OCI-LY7 (cell line): ENCODE data around the gene TUBB1. TPM values are rescaled to one million over a fixed set of nuclear protein-coding genes. Genes with fewer than 3 reads are reported as not detected.
A peak's percentile ranks its signal among the peaks of the same experiment; 100 is the strongest.
"Not testable (repeated sequence)": the region's sequence is repeated elsewhere in the genome, so short reads cannot be mapped to it uniquely, and the experiment has no call there.

Source experiments
- BruUV-seq: library from RNA; stranded (reverse); fragments of 400-500 nt; replicated peaks from 2 replicates; lab custom pipeline; 2021; lab: Mats Ljungman, UMichigan
- CTCF ChIA-PET: fragments of 300-600 bp; sonication (Branson Sonifier 250); formaldehyde crosslinking; loops from one replicate; lab custom pipeline; 2022; ENCODE audit warnings: antibody characterized with exemption; ENCODE audit not compliant: unreplicated experiment; lab: Charles Lee
- POLR2A ChIA-PET: fragments of 300-600 bp; sonication (Branson Sonifier 250); formaldehyde crosslinking; loops from one replicate; lab custom pipeline; 2022; ENCODE audit warnings: antibody characterized with exemption; lab: Charles Lee
- DNase-seq: peaks from one replicate; pipeline ENCODE4 v3.0.0-alpha.2; 2015; ENCODE audit warnings: low spot score
- H2AFZ ChIP-seq: fragments of 200-600 bp; sonication (generic), shearing (Covaris generic); 2 replicates; pipeline ENCODE4 v1.6.1; 2014; ENCODE audit warnings: mild to moderate bottlenecking, antibody characterized with exemption, low read length, moderate library complexity
- H3K27ac ChIP-seq: fragments of 200-600 bp; sonication (generic); 2 replicates; pipeline ENCODE4 v1.5.1; 2014; ENCODE audit warnings: mixed run types, low read depth, mild to moderate bottlenecking, moderate library complexity, low read length, inconsistent platforms; ENCODE audit not compliant: poor library complexity, severe bottlenecking
- H3K36me3 ChIP-seq: fragments of 200-600 bp; sonication (generic); 2 replicates; pipeline ENCODE4 v1.6.1; 2014; ENCODE audit warnings: mild to moderate bottlenecking, antibody characterized with exemption, low read length, moderate library complexity, mixed read lengths; ENCODE audit not compliant: insufficient read depth
- H3K4me1 ChIP-seq: fragments of 200-600 bp; sonication (generic); 2 replicates; pipeline ENCODE4 v1.5.1; 2014; ENCODE audit warnings: mild to moderate bottlenecking, low read length; ENCODE audit not compliant: insufficient read depth, poor library complexity, severe bottlenecking
- H3K4me2 ChIP-seq: fragments of 200-600 bp; sonication (generic); 2 replicates; pipeline ENCODE4 v1.6.1; 2014; ENCODE audit warnings: mild to moderate bottlenecking, low read length
- H3K4me3 ChIP-seq: fragments of 200-600 bp; sonication (generic); 2 replicates; pipeline ENCODE4 v1.5.1; 2014; ENCODE audit warnings: mild to moderate bottlenecking, low read depth, low read length; ENCODE audit not compliant: poor library complexity, severe bottlenecking
- H3K79me2 ChIP-seq: fragments of 200-600 bp; sonication (generic); 2 replicates; pipeline ENCODE4 v1.6.1; 2016; ENCODE audit warnings: low read depth, mild to moderate bottlenecking, low read length, moderate library complexity, mixed read lengths; ENCODE audit not compliant: insufficient read depth
- H3K9me2 ChIP-seq: fragments of 200-600 bp; sonication (generic); 2 replicates; pipeline ENCODE4 v1.6.1; 2016; ENCODE audit warnings: mild to moderate bottlenecking, low read length, mixed read lengths; ENCODE audit not compliant: insufficient read depth
- H3K9me3 ChIP-seq: fragments of 200-600 bp; sonication (generic); 2 replicates; pipeline ENCODE4 v1.6.1; 2014; ENCODE audit warnings: mild to moderate bottlenecking, mixed run types, low read length, mixed read lengths
- H4K20me1 ChIP-seq: fragments of 200-600 bp; sonication (generic); 2 replicates; pipeline ENCODE4 v1.6.1; 2014; ENCODE audit warnings: mild to moderate bottlenecking, antibody characterized with exemption, low read length, moderate library complexity, mixed read lengths; ENCODE audit not compliant: insufficient read depth
- CTCF ChIP-seq: fragments of 200-600 bp; sonication (generic); conservative IDR thresholded peaks from 2 replicates; pipeline ENCODE4 v1.5.1; 2014; ENCODE audit warnings: mild to moderate bottlenecking, antibody characterized with exemption, low read length, moderate library complexity, mixed read lengths
- EZH2phosphoT487 ChIP-seq: fragments of 200-600 bp; sonication (generic); IDR thresholded peaks from 2 replicates; pipeline ENCODE4 v1.6.1; 2018; ENCODE audit warnings: low read depth, borderline replicate concordance, mild to moderate bottlenecking, mixed run types, antibody characterized with exemption, low read length, moderate library complexity, mixed read lengths
- intact Hi-C: fragments of 100-400 bp; cut with micrococcal nuclease; formaldehyde crosslinking; loops from one replicate; pipeline ENCODE4 v1.10.0; 2022; ENCODE audit not compliant: unreplicated experiment
- total RNA-seq, 2 experiments: library from RNA; depleted of rRNA in 1 of 2; stranded (reverse); fragments of >200 nt in 1 of 2; shearing (Covaris generic) in 1 of 2; gene quantifications; 2 replicates each; pipeline ENCODE4 v1.2.3, GENCODE V29; 2014 to 2022

TUBB1 gene
- total RNA-seq, 2 experiments from 2014 or later = 0.11 TPM; not detected in 1

DNA sequence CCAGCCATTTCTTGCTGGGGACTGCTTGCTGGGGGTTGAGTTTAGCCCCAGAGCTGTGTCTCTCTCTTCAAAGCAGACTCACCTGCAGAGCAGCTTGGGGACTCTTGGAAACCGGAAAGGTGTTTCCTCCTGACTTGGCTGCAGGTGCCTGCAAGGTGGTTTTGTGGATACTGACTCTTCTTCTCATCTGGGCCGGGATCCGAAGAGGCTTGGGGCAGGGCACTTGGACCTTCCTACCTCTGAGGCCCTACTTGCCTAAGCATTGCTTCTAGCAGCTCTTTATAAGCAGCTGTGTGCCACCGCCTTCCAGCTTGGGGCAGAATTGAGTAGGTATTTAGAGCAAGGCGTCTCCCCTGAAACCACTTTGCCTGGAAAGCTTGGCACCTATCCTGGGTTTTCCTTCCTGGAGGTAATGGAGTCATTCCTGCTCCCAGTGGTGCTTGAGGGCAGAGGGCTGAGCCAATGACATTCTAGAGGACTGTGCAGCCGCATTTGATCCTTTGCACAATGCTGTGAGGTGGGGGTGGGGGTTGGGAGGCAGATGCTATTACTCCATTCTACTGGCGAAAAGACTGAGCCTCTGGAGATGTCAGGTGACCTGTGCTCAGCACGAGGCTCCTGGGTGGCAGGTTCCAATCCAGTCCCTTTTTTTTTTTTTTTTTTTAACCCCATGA, 8.8 kb upstream of the TUBB1 start:
- Histone ChIP-seq H3K27ac (no peak overlapping the region), H3K9me3 (no peaks in the 10 kb centered on the region), H2AFZ (no peak overlapping the region), H4K20me1 (no peaks in the 10 kb centered on the region), H3K4me3 (no peak overlapping the region), H3K79me2 (peaks cover 9% of the 10 kb centered on the region; the same call in 1 of the 2 replicates), H3K4me2 (peak overlapping the region; percentile 30), H3K36me3 (no peaks in the 10 kb centered on the region), H3K9me2 (no peaks in the 10 kb centered on the region), H3K4me1 (peaks cover 48% of the 10 kb centered on the region)
- intact Hi-C loops = no loop called here
- POLR2A ChIA-PET = interaction anchor here (0.9 to 1.2 kb wide), 2 partner anchors 21 to 22 kb away, joined by 3 to 6 read pairs; partner anchors contain the start of gene ATP5F1E
- no TSS peak for BruUV-seq
- CTCF ChIA-PET = no interaction called here
- peak; percentile 34 for DNase-seq
- TF ChIP-seq CTCF = no peak
- TF ChIP-seq EZH2phosphoT487 = no peak

DNA sequence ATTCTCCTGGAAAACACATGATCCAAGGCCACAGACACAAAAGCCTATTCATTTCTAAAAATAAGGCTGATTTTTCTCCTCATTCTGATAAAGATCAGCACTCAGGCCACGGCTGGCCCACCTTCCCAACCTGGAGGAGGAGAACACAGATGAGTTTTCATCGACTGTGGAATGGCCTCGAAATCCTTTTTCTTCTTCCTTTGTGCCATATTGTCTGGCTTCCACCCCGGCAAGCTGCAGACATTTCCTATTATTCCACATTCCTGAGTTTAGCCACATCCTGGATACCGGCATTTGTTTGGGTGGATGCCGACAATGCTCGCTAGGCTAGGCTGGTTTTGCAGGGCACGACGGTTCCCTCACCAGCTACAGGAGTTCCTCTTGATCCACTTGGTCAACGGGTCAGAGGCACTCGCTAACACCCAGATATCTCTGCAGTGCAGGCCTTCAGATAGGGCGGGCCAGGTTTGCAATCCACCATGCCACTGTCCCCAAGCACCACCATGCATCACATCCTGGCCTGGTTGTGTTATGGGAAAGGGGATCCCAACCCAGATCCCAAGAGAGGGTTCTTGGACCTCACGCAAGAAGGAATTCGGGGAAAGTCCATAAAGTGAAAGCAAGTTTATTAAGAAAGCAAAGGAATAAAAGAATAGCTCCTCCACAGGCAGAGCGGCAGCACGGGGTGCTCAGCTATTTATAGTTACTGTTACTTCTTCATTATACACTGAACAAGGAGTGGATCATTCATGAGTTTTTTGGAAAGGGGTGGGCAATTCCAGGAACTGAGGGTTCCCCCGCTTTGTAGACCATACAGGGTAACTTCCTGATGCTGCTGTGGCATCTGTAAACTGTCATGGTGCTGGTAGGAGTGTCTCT, 8.0 kb upstream of the TUBB1 start:
- Histone ChIP-seq H3K4me3 (no peak overlapping the region), H3K9me3 (no peaks in the 10 kb centered on the region), H2AFZ (no peak overlapping the region), H3K9me2 (no peaks in the 10 kb centered on the region), H3K36me3 (no peaks in the 10 kb centered on the region), H4K20me1 (no peaks in the 10 kb centered on the region), H3K4me1 (peaks cover 45% of the 10 kb centered on the region), H3K79me2 (peaks cover 2% of the 10 kb centered on the region; the same call in 1 of the 2 replicates), H3K27ac (no peak overlapping the region), H3K4me2 (no peak overlapping the region)
- no TSS peak for BruUV-seq
- TF ChIP-seq EZH2phosphoT487 = no peak
- no peak for TF ChIP-seq CTCF
- intact Hi-C loops = no loop called here
- ChIA-PET POLR2A (interaction anchor here (0.6 to 1.2 kb wide), 4 partner anchors 20 to 113 kb away, joined by 3 to 6 read pairs (median 3); partner anchors contain the start of gene ATP5F1E), CTCF (no interaction called here)
- DNase-seq = no peak

DNA sequence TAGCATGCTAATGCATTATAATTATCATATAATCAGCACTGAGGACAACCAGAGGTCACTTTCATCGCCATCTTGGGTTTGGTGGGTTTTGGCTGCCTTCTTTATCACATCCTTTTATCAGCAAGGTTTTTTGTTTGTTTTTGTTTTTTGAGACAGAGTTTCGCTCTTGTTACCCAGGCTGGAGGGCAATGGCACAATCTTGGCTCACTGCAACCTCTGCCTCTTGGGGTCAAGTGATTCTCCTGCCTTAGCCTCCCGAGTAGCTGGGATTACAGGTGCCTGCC, 7.4 kb upstream of the TUBB1 start:
- CTCF ChIA-PET, H3K9me2 ChIP-seq, H3K4me3 ChIP-seq, H3K4me2 ChIP-seq, H3K9me3 ChIP-seq, H3K36me3 ChIP-seq, intact Hi-C loops, BruUV-seq, H4K20me1 ChIP-seq, H3K27ac ChIP-seq, H2AFZ ChIP-seq, DNase-seq, H3K79me2 ChIP-seq: not testable (repeated sequence)
- POLR2A ChIA-PET = interaction anchor here (0.6 kb wide), 2 partner anchors 30 to 114 kb away, joined by 3 read pairs; no protein-coding TSS in a partner anchor
- H3K4me1 ChIP-seq = peaks cover 48% of the 10 kb centered on the region
